HG02759 (cell line): ENCODE results near the gene FAM181A.

Experiments used
- ATAC-seq: cut with Tn5 transposase; IDR thresholded peaks from one replicate; pipeline ENCODE4 v1.9.1; 2021; ENCODE audit warnings: mild to moderate bottlenecking, moderate library complexity; ENCODE audit not compliant: unreplicated experiment

FAM181A gene

DNA sequence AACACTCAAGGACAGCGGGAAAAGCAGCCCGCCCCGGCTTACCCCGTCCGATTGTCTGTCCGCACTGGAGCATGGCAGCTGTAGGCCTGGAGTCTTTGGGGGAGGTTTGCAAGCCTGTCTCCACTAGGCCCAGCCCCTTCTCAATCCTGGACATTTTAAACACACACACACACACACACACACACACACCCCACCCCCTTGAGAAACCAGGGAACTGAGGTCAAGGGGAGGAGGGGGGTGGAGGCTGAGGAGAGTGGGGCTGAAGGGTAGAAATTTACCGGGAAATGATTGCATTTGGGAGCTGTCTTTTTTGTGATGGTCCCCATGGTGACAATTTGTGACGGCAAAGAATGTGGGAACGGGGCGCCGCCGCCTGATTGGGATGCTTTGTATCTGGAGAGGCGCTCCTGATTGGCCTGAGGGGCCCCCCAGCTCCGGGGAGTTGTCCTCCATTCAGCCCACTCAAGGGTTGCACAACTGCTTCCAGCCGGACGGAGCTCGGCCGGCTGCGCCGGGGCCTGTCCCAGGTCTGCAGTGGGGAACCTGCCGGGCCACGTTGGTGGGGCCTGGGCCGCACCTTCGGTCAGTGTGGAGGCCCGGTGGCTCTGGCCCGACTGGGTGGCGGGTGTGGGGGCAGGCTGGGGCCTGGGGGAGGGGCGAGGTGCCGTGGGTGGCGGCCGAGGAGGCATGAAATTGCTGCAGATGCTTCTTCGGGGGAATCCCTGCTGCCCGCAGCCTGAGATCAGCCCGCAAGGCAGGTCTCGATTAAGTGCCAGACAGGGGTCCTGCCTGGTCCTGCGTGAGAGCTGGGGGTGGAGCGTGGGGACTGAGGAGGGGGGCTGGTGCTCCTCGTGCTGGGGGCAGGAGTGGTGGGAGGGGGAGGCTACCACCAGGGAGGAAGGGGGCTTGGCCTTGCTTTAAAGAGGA is at the start of gene FAM181A:
Gene FAM181A, plus strand, starts transcription at position 472 of the 927 bp plus-strand sequence. CDS start 942 bp downstream, outside the sequence.
- no peak for ATAC-seq

DNA sequence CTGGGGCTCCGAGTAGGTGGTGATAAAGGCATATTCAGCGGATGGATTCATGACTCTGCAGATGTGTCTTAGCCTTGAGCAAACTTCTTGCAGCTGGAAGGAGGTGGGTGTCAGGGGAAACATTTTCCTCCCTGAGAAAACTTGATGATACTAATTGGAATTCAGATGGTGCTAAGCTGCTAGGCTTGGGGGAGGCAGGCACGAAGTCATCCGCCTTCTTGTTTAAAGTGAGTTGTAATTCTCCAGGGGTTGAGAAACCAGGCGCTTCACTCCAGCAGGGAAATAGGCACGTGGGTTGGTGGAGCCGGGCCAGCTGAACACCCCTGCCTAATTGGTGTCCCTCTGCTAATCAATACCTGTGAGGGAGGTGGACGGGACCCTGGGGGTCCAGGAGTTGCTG is 48.9 kb upstream of the FAM181A start:
- no peak for ATAC-seq

DNA sequence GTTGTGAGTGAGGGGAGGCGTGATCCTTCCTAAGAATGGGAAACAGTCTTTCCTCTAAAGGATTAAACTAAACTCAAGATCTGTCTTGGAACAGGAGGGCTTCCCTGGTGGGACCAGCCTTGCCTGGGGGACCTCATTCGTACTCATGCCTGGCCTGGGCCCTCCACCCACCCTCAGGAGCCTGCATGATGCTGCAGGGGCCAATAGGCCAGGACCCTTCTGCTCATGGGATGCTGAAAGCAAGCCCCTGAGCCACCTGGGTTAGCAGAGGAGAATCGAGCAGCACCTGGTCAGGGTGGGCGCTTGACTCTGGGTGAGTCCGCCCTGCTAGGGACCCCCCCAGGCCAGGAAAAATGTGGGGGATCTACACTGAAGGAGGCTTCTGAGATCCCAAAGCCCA is 48.3 kb upstream of the FAM181A start:
- ATAC-seq = no peak

DNA sequence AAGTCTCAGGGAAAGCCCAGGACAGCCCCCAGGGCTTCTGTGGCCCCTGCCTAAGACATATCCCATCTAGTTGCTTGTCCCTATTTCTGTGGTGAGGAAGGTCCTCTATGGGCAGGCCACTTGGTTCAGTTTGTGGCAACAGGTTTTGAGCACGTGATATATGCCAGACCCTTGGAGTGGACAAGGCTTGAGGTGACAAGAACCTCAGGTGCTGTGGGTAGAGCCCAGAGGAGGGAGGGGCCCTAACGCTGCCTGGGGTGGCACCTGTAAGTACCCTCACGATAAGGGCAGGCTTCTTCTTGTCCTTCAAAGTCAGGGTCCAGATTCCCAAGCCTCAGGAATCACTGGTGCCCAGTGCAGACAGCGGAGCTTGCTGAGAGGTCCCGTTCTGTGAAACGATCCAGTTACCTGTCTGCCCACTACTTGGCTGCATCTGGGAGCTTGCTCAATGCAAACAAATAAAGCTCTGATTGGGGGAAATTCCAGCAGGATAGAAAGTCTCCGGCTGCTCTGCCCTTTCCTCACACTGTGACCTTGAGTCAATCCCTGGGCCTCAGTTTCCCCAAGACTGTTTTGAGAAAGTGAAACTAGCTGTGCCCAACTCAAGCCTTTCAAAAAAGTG is 47.7 kb upstream of the FAM181A start:
- ATAC-seq = no peak

DNA sequence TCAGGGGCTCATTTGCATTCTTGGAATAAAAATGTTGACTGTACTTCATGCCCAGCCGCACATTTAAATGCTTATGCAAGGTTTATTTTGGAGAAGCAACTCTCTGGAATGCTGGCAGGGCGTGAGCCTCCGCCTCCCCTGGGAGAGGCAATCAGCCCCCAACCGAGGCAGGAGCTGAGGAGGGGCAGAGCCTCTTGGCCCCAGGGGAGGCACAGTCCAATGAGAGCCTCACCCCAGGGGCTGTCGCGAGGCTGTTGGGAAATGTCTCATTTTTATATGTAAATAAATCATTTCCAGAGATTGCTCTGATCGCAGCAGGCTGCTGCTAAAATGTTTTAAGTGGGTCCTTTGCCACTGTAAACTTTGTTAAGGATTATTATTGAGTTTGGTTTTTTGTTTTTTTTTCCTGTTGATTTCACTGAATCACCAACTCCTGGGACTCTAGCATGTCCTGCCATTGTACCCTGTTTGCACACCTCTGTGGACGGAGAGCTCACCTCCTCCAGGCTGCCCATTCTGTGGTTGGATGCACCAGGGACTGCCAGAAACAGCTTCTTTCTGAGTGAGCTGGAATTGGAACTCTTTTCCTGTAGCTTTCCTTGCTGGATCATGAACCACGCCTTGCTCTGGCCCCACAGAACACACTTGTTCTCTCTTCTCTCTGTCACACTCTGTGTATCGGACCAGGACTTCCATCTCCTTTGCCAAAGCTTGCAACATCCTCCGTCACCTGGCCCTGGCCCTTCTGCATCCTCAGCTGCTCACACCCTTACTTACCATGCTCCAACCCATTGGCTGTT is 46.9 kb upstream of the FAM181A start:
- no peak for ATAC-seq

DNA sequence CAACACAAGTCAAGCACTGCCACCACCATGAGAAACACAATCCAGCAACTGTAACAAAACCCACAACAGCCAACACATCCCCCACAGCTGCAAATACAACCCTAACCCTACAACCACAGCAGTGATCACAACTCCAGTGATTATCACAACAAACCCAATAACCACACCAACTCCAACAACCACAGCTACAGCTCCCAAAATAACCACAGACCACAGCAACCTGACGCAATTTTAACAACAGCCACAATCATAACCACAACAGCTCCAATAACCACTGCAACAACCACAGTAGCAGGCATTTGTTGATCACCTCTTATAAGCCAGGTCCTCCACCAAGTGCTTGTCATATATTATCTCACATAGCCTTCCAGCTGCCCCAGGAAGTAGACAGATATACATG is 42.2 kb upstream of the FAM181A start:
- ATAC-seq = no peak

DNA sequence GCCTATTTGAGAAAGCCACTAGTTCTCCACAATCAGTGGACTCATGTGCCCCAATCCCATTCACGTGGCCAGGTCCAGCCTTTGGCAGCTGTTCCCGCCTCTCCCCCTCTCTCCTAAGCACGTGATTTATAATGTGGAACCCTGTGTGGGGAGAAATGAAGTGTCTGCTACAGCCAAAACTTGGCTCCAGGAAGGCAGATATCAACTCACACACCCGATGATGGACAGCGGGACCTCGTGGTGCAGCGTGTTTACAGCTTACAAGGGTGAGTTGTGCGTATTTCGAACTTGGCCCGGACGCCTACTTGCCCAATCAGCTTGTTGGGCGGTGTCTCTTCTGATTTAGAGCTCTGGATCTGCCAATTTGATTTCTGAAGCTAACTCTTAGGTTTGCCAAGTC is 38.1 kb upstream of the FAM181A start:
- no peak for ATAC-seq

DNA sequence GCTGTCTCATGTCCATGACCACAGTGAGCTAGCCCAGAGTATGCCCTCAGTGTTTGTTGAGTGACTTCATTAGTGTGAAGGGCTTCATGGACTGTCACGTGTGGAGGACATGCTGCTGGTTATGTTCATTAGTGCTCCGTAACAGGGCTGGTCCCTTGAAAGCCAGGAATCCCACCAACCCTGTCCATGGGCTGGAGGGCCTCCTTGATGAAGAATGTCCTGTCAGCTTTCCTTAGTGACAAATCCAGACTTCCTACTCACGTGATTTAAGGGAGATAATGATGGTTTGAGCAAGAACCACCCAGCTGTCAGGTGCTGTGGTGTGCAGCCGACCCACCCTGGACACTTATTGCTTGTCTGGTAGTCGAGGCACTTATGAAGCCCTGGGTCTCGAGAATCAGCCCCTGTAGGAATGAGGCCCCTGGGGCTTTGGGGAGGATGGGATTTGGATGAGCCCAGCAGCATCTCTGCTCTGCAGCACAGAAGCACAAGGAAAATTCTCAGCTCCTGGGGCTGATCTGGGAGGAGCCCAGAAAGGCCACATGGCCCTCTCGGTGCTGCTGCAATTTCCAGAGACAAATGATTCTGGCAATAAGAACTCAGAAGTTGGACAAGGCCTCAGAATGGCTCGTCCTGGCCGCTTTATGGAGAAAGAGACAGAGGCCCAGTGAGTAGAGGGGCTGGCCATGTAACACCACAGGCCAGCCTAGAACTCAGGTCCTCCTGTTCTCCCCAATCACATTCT is 37.2 kb upstream of the FAM181A start:
- ATAC-seq = no peak

DNA sequence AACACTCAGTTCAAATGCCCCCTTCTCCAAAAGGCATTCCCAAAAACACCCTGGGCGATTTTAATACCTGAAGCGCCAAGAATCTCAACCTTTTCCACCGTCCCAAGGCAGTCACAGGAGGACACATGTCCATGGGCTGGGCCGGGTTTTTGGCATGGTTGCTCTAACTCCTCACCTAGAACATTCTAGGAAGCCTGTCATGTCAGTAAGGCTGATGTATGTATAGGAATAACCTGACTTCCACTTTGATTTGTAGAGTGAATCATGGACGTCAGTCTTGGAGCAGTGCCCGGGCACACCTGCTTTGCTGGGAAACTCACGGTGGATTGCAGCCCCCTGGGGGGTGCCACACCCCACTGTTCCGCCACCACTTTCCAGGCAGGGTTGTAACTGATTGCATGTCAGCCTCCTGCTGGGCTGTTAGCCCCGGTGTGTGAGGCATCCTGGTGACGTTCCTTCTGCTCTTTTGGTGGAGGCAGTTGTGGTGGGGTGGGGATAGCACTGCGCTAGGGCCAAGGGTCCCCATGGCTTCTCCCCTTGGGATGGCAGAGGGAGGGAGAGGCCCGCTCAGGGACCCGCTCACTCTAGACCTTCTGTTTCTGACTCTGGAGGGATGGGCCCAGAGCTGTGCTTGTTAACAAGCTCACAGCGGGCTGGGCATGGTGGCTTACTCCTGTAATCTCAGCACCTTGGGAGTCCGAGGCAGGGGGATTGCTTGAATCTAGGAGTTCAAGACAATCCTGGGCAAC is 35.2 kb upstream of the FAM181A start:
- ATAC-seq = no peak

DNA sequence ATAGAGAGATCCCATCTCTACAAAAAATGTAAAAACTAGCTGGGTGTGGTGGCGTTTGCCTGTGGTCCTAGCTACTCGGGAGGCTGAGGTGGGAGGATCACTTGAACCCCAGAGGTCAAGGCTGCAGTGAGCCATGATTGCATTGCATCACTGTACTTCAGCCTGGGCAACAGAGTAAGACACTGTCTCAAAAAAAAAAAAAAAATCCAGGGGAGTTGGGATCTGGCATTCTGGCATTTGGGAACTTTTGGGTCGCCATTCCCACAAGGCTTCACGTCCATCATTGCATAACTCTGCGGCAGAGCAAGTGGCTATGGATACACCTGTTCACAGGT is 34.7 kb upstream of the FAM181A start:
- no peak for ATAC-seq

DNA sequence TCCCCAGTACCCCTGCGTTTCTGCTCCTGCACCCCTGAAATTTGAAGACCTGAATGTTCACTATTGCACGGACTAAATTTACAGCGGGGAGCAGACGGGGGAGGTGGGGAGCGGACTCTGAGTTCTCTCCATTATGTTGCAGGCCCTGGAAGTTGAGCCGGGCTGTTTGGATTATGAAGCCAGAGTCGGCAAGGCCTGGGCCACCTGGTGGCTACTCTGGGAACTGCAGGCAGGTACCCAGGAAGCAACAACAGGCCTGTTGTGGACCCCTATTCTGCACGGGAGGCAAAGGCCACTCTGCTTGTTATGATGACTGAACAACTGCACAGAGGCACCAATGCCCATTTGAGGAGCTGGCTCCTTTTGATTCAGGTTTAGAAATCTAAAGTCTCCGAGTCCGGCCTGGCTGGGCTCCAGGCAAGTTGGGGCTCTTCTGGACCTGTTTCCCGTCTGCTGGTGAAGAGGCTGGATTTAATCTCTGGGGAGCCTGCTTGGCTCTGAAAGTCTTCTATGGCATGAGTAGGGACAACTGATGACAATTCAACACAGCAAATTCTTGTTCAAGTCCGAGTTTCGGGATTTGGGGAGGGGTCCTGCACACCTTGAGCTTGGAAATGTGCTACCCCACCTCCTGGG is 34.1 kb upstream of the FAM181A start:
- ATAC-seq = peak; percentile 47

DNA sequence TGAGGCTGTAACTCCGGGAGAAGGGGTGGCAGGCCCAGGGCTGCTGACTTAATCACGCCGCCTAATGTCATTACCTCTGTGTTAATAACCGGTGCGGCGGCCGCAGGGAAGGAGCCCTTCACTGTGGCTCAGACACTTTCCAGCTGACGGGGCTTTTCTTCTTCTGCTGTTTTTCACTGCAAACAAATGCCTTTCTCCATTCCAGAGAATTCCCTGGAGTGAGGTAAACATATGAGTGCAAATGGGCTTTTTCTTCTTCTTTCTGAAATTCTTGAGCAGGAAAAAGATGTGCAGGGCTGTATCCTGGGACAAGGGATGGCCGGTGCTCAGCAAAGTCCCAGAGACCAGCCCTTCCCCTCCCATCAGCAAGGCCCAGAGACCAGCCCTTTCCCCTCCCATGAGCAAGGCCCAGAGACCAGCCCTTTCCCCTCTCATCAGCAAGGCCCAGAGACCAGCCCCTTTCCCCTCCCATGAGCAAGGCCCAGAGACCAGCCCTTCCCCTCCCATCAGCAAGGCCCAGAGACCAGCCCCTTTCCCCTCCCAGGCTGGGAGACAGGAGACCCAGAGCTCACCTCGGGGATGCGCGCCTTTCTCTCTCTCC is 33.4 kb upstream of the FAM181A start:
- no peak for ATAC-seq

DNA sequence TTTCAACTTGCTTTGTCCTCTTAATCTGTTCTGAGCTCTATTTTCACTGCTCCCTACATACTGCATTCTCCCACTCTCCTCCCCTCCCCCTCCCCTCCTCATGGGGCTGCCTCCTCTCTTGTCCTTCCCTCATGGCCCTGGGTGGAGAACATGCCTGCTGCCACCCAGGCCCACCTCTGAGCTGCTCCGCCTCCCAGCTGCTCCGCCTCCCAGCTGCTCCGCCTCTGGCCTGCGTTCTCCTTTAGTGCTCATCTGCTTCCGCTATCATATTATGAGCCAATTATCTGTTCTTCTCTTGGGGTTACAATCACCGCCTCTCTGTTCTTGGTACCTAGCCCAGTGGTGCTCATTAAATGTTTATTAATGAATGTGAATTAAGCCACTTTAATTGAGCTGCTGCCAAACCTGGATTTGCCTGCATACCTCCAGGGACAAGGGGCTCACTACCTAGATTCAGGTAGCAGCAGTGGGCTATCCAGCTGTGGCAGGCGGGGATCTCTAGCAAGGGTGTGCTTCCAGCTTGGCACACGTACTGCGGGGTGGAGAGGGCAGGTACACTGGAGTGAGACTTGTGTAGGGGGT is 32.0 kb upstream of the FAM181A start:
- ATAC-seq = no peak

DNA sequence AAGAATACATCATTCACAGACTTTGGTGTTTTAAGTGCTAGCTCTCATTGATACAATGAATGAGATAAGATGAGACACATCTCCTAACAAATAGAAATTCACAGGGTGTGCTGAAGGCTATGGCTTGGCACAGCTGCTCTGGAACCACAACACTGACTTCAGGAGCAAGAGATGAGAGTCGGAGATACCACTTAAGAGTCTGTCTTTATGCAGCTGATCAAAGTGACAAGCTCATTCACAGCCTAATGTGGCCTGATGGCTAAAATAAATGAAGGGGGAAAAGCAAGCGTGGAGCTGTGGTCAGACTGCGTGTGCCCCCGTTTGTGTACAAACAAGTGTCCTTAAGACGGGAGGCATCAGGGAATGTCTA is 29.7 kb upstream of the FAM181A start:
- ATAC-seq = no peak

DNA sequence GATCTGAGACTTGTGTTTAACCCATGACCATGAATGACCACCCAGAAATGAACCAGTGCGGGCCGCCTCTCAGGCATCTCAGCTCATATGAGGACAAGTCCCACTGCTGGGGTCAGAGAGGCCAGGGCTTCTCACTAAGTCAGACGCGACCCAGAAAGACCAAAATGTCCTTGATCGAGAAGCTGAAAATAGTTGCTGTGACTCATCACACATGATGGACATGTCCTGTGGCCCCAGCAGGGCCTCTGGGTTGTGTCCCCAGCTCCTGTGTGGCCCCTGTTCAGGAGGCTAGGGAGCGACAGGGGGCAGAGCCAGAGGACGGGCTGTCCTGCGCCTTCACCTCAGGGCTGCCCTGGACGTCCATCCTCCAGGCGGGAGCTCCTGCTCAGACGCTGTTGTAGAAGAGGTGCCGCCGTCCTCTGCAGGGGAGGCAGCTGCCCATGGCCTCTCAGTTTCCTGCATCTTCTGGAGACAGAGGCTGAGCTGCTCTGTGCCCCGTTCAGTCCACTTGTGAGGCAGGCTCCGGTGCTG is 29.0 kb upstream of the FAM181A start:
- no peak for ATAC-seq

DNA sequence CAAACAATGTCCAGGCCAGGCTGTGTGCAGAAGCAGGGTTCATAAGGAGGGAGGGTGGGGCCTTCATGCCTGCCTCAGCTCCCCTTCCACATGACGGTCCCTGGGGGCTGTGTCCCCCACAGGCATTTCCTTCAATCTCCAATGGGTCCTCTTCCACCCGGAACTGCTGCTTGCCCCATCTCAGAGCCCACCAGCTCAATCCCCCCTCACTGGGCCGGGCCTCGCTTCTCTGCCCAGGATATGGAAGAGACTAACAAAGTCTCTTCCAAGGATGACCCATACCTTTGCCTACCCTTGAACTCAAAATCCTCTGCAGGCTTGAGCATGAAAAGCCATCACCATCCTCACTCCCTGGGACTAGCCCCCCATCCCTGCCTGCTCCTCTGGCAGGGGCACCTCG is 28.4 kb upstream of the FAM181A start:
- ATAC-seq = no peak

DNA sequence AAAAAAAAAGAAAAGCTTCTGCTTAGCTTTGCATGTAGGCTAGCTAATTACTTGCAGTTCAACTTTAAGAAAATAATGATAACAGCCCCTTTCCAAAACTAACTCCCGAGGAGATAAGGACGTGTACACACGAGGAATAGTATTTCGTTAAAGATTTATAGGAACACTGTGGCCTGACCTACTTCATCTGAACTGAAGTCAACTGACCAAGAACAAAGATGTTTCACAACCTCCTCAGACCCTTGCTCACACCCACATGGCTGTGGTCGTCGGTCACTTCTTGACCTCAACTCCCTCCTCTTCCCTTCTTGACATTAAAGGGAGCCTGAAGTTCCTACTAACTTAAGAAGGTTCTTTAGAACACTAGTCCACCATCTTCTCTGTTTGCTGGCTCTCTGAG is 25.3 kb upstream of the FAM181A start:
- no peak for ATAC-seq

DNA sequence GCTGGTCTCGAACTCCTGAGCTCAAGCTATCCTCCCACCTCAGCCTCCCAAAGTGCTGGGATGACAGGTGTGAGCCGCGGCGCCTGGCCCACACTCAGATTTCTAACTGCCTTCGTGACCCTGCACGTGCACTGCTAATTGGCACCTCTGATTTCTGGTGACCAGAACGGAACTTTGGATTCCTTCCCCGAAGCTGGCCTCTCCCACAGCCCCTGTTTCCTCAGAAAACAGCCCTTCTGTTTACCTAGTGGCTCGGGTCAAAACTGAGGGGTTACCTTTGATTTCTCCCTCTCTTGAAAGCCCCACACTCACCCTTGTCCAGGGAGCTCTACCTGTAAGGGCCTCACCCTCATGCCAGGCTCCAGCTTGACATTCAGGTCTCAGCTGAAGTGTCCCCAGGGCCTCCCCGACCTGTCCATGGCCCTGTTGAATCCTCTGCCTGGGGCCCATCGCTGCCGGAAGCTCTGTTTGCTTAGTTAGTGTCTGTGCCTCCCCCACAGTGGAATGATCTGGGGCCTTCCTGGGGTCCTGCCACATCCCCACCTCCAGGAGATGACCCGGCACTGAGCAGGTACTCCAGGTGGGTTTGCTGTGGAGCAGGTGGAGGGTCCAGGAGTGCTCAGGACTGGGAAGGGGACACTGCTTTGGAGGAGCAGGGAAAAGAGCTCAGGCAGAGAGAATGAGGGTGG is 24.4 kb upstream of the FAM181A start:
- no peak for ATAC-seq
